ENCODE results near the gene DNAH9.

GRCh38 chr17:11813871-11814270 lies 215.6 kb downstream of the DNAH9 start:
- TF ChIP-seq POLR2AphosphoS5 (IDR thresholded peaks at IDR 0.05; ENCODE audit: low read depth, low read length) (no peak), TAF1 (IDR thresholded peaks at IDR 0.05; ENCODE audit: borderline replicate concordance, low read depth, low read length) (no peak)
